A673 (cell line): ENCODE measurements around the gene TLE7. TPM values are rescaled to one million over a fixed set of nuclear protein-coding genes. Genes with fewer than 3 reads are reported as not detected.

Experiments
- BruUV-seq: library from RNA; stranded (reverse); fragments of 400-500 nt; replicated peaks from 2 replicates; lab custom pipeline; 2021; lab: Mats Ljungman, UMichigan
- CTCF ChIA-PET: fragments of 300-600 bp; sonication (Branson Sonifier 250); formaldehyde crosslinking; loops from one replicate; lab custom pipeline; 2022; ENCODE audit warnings: antibody characterized with exemption; lab: Charles Lee
- POLR2A ChIA-PET: fragments of 300-600 bp; sonication (Branson Sonifier 250); formaldehyde crosslinking; loops from one replicate; lab custom pipeline; 2022; ENCODE audit warnings: antibody characterized with exemption; ENCODE audit not compliant: low non-redundant PET; lab: Charles Lee
- DNase-seq: peaks from one replicate; pipeline ENCODE4 v3.0.0-alpha.2; 2015; ENCODE audit warnings: low spot score
- H3K27ac ChIP-seq: fragments of 200-600 bp; sonication (generic); 2 replicates; pipeline ENCODE4 v1.5.1; 2016; ENCODE audit warnings: mixed run types, low read depth, mild to moderate bottlenecking, mixed read lengths, antibody characterized with exemption, low read length; ENCODE audit not compliant: poor library complexity, severe bottlenecking
- H3K27me3 ChIP-seq: fragments of 200-600 bp; sonication (generic); replicated peaks from 2 replicates; pipeline ENCODE4 v1.6.1; 2017; ENCODE audit warnings: mixed run types, low read depth, mild to moderate bottlenecking, mixed read lengths, antibody characterized with exemption, low read length; ENCODE audit not compliant: insufficient read depth, poor library complexity
- H3K36me3 ChIP-seq: fragments of 200-600 bp; sonication (generic); 2 replicates; pipeline ENCODE4 v1.6.1; 2016; ENCODE audit warnings: mixed run types, mild to moderate bottlenecking, mixed read lengths, antibody characterized with exemption, low read length; ENCODE audit not compliant: insufficient read depth, poor library complexity, severe bottlenecking
- H3K4me1 ChIP-seq: fragments of 200-600 bp; sonication (generic); 2 replicates; pipeline ENCODE4 v1.6.1; 2017; ENCODE audit warnings: mixed run types, mild to moderate bottlenecking, mixed read lengths, antibody characterized with exemption, low read length; ENCODE audit not compliant: insufficient read depth, poor library complexity, severe bottlenecking
- H3K4me3 ChIP-seq: fragments of 200-600 bp; sonication (generic); 2 replicates; pipeline ENCODE4 v1.5.1; 2016; ENCODE audit warnings: low read depth, mixed run types, mild to moderate bottlenecking, mixed read lengths, low read length; ENCODE audit not compliant: poor library complexity, severe bottlenecking
- H3K9me3 ChIP-seq: fragments of 200-600 bp; sonication (generic); 2 replicates; pipeline ENCODE4 v1.6.1; 2016; ENCODE audit warnings: mixed run types, low read depth, mild to moderate bottlenecking, mixed read lengths, antibody characterized with exemption, low read length; ENCODE audit not compliant: poor library complexity, severe bottlenecking
- EZH2 ChIP-seq: fragments of 200-600 bp; sonication (generic); IDR thresholded peaks from 2 replicates; pipeline ENCODE4 v1.6.1; 2017; ENCODE audit warnings: borderline replicate concordance, low read depth, mild to moderate bottlenecking, mixed read lengths, antibody characterized with exemption, low read length; ENCODE audit not compliant: poor library complexity, severe bottlenecking
- intact Hi-C: fragments of 100-400 bp; cut with micrococcal nuclease; formaldehyde crosslinking; loops from one replicate; pipeline ENCODE4 v1.10.0; 2022; ENCODE audit not compliant: unreplicated experiment
- total RNA-seq: library from RNA; stranded (reverse); gene quantifications from 2 replicates; pipeline ENCODE4 v1.2.3, GENCODE V29; 2021
- TF ChIP-seq, protein P1 (sequence below): fragments of 300-800, 200-600 bp; sonication (generic); conservative IDR thresholded peaks from 2 replicates; pipeline ENCODE4 v1.5.1; 2017; ENCODE audit warnings: low read depth, mild to moderate bottlenecking, antibody characterized with exemption, low read length, moderate library complexity, mixed read lengths

Gene TLE7
- total RNA-seq, 1 experiment from 2014 or later: not detected

- ChIA-PET CTCF (no interaction called here), POLR2A (no interaction called here)
- BruUV-seq: no TSS peak
- Histone ChIP-seq H3K4me1 (no peaks in the 10 kb centered on the region), H3K4me3 (no peak overlapping the region), H3K9me3 (peaks cover 11% of the 10 kb centered on the region), H3K27me3 (peaks cover 7% of the 10 kb centered on the region), H3K27ac (no peak overlapping the region), H3K36me3 (no peaks in the 10 kb centered on the region)
- intact Hi-C loops: loop anchor here (10.0 kb wide), 1 partner anchor 57 kb away; no protein-coding TSS in a partner anchor
- TF ChIP-seq, protein P1, sequence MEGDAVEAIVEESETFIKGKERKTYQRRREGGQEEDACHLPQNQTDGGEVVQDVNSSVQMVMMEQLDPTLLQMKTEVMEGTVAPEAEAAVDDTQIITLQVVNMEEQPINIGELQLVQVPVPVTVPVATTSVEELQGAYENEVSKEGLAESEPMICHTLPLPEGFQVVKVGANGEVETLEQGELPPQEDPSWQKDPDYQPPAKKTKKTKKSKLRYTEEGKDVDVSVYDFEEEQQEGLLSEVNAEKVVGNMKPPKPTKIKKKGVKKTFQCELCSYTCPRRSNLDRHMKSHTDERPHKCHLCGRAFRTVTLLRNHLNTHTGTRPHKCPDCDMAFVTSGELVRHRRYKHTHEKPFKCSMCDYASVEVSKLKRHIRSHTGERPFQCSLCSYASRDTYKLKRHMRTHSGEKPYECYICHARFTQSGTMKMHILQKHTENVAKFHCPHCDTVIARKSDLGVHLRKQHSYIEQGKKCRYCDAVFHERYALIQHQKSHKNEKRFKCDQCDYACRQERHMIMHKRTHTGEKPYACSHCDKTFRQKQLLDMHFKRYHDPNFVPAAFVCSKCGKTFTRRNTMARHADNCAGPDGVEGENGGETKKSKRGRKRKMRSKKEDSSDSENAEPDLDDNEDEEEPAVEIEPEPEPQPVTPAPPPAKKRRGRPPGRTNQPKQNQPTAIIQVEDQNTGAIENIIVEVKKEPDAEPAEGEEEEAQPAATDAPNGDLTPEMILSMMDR: peak; percentile 39; the same call in 1 of the 2 replicates
- no peak for TF ChIP-seq EZH2
- DNase-seq: peak; percentile 10
Measured at GRCh38 chr16:71441348-71442050, 355 bp downstream of the TLE7 start.

- Histone ChIP-seq H3K4me1 (no peaks in the 10 kb centered on the region), H3K9me3 (peaks cover 5% of the 10 kb centered on the region), H3K27ac (no peak overlapping the region), H3K36me3 (no peaks in the 10 kb centered on the region), H3K27me3 (peaks cover 12% of the 10 kb centered on the region), H3K4me3 (no peak overlapping the region)
- BruUV-seq: no TSS peak
- ChIA-PET POLR2A (no interaction called here), CTCF (no interaction called here)
- TF ChIP-seq, protein P1: no peak
- TF ChIP-seq EZH2: no peak
- intact Hi-C loops: loop anchor here (10.0 kb wide), 1 partner anchor 56 kb away; no protein-coding TSS in a partner anchor
- no peak for DNase-seq
Measured at GRCh38 chr16:71440669-71441347, 1.0 kb downstream of the TLE7 start.

- CTCF ChIA-PET: interaction anchor here (1.3 kb wide), 1 partner anchor 60 kb away, joined by 3 read pairs; no protein-coding TSS in a partner anchor
- no peak for DNase-seq
Measured at GRCh38 chr16:71439523-71439922, 2.3 kb downstream of the TLE7 start.

More at GRCh38 chr16:71439523-71439922, 2.3 kb downstream of the TLE7 start:
- intact Hi-C loops: no loop called here
- POLR2A ChIA-PET: no interaction called here
- Histone ChIP-seq H3K4me1 (no peaks in the 10 kb centered on the region), H3K9me3 (no peaks in the 10 kb centered on the region), H3K27ac (no peak overlapping the region), H3K36me3 (no peaks in the 10 kb centered on the region), H3K4me3 (no peak overlapping the region), H3K27me3 (peaks cover 12% of the 10 kb centered on the region)
- TF ChIP-seq, protein P1: no peak
- TF ChIP-seq EZH2: no peak
- no TSS peak for BruUV-seq
